ENCODE measurements around the gene SECTM1. TPM values are rescaled to one million over a fixed set of nuclear protein-coding genes. Genes with fewer than 3 reads are reported as not detected.

Gene SECTM1
- total RNA-seq, 1 donor = 34.2 TPM

- H3K4me3 ChIP-seq (ENCODE audit: low read depth, low read length) = no peak overlapping the region
- TF ChIP-seq CTCF (IDR thresholded peaks at IDR 0.05; ENCODE audit: insufficient read depth, low read length) = no peak
- DNase-seq (ENCODE audit: low read depth) = no peak
Measured at GRCh38 chr17:82314727-82315605, 18.6 kb downstream of the SECTM1 start.

- no peak for DNase-seq (ENCODE audit: low read depth)
- TF ChIP-seq CTCF (IDR thresholded peaks at IDR 0.05; ENCODE audit: insufficient read depth, low read length) = no peak
- no peak overlapping the region for H3K4me3 ChIP-seq (ENCODE audit: low read depth, low read length)
Measured at GRCh38 chr17:82314012-82314726, 19.4 kb downstream of the SECTM1 start.

- no peak for DNase-seq (ENCODE audit: low read depth)
- no peak for TF ChIP-seq CTCF (IDR thresholded peaks at IDR 0.05; ENCODE audit: insufficient read depth, low read length)
- no peak overlapping the region for H3K4me3 ChIP-seq (ENCODE audit: low read depth, low read length)
Measured at GRCh38 chr17:82313195-82314011, 20.2 kb downstream of the SECTM1 start.

- H3K4me3 ChIP-seq (ENCODE audit: low read depth, low read length) = no peak overlapping the region
- no peak for DNase-seq (ENCODE audit: low read depth)
- TF ChIP-seq CTCF (IDR thresholded peaks at IDR 0.05; ENCODE audit: insufficient read depth, low read length) = no peak
Measured at GRCh38 chr17:82311971-82312370, 21.6 kb downstream of the SECTM1 start.

GRCh38 chr17:82310877-82311276 lies 22.7 kb downstream of the SECTM1 start:
- no peak overlapping the region for H3K4me3 ChIP-seq (ENCODE audit: low read depth, low read length)
- no peak for TF ChIP-seq CTCF (IDR thresholded peaks at IDR 0.05; ENCODE audit: insufficient read depth, low read length)
- no peak for DNase-seq (ENCODE audit: low read depth)

Measured in fibroblast of the aortic adventitia (primary cell).